ENCODE results near the gene SERPINB5.

The SERPINB5 gene

DNA sequence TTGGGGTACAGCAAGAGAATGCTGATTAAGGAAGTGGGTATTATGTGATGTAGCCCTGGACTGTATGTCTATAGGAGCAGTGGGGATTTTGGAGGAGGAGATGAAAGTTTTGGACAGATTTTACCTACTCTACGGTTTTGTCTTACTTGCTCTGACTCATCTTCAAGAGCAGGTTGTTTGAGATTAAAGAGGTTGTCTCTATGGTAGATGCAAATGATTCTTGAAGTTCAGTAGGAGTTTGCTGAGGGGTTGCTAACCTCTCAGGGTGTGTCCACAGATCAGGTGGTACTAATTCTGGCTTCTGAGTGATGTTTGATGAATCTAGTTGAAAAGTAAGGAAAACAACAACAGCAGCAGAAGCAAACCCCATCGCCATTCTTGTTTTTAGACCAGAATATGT is 55.7 kb downstream of the SERPINB5 start:
- no peak for DNase-seq

DNA sequence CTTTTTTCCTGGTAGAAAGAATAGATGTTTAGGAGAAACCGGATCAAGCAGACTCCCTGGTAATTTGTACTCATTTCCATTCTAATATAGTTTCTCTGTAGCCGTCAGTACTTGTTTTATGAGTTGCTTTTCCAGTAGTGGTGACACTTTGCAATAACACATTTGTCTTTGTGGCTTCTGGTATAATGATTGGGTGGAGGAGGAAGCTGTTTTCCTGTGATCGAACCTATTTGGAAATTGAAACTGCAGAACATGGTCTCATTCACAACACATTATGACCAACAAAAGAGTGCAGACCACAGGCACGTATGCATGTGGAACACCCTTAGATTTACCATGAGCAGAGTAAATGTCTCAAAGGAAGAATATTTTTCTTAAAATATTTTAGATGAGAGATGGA is 57.9 kb downstream of the SERPINB5 start:
- DNase-seq, result no peak

DNA sequence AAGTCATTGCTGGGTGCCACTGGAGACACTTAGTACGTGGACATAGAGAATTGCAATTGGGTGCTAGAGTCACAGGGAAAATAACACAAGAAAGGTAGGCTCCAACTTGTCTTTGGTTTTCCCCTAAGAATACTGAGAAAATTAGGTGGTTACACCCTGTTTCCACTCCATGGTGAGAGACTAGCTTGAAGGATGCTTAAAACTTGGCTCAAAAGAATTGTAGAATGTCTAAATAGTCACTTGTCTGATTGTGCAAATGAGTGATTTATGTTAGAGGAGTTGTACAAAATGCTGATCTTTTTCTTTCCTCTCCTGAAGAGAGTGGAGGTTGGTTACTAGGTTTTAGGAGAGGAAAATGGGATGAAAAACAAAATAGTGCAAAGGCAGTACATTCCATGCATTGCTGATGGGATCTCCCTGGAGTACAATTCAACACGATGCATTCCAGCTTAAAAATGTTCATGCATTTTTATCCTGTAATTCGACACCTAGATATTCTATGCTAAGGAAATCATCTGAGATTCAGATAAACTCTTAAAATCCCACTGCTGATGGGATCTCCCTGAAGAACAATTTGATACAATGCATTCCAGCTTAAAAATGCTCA is 63.2 kb downstream of the SERPINB5 start:
- no peak for DNase-seq

DNA sequence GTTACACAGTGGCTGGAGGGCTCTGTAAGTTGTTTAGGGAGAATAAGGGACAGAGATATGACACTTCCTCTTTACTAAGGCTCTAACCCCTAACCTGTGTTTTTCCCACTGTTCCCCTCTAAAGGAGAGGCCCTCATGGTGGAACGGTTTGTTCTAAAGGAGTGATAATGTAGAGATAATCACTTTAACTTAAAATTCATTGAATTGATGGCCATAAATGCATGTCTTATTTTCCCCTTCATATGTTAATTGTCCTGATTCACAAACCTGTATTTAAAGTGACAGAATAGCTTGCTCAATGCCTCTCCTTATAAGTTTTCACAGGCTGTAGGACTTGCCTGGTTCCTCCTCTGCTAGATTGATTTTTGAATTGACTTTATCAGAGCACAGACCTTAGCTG is 65.3 kb downstream of the SERPINB5 start, which contains the start of gene SERPINB12:
SERPINB12 (plus strand) TSS at position 301 of the 400 bp plus-strand sequence. CDS start 13,791 bp downstream, outside the sequence.
- no peak for DNase-seq

DNA sequence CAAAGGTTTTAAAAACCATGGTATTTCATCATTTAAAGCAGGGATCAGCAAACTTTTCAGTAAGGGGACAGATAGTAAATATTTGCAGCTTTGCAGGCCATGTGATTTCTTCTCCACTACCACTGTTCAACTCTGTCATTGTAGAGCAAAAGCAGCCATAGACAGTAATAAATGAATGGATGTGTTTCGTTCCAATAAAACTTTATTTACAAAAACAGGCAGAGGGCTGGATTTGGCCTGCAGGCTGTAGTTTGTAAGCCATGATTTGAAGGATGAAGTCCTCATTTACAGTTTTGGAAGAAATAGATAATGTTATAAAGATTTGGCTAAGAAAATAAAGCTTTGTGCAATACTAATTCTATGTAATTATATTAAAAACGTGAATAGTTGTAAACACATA is 67.3 kb downstream of the SERPINB5 start:
- DNase-seq, result no peak

DNA sequence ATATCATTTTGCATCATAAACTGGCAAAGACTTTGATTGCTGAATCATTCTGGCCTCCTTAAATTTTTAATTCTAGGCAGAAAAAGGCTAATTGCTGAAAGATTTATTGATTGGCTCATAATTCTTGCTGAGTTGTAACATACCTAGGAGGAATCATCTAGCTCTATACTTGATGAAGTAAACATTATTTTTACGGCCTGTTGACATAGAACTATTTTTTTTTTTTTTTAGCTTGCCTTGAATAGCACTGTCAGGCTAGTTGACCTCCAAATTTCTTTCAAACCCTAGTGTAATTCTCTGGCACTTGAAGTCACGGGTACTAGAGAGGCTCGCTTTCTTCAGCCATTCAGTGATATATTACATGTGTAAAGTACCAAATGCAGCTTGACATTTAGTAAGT is 68.2 kb downstream of the SERPINB5 start:
- DNase-seq, result no peak

DNA sequence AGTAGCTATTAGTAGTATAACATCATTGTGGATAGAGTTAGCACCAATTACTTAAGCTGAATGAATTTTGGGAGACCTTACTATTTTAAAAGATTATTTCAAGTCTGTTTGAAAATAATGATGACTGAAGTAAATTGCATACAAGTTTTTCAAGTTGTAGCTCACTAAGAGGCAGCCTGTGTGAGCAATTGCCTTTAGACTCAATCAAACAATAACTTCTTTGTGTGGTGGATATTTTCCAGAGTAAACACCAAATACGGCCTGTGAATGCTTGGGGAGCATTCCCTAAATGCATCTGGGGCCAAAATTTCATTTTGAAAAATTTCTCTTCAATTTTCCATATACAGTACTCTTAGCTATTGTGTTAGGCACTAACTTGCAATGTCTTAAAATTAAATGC is 73.3 kb downstream of the SERPINB5 start:
- DNase-seq, result no peak

DNA sequence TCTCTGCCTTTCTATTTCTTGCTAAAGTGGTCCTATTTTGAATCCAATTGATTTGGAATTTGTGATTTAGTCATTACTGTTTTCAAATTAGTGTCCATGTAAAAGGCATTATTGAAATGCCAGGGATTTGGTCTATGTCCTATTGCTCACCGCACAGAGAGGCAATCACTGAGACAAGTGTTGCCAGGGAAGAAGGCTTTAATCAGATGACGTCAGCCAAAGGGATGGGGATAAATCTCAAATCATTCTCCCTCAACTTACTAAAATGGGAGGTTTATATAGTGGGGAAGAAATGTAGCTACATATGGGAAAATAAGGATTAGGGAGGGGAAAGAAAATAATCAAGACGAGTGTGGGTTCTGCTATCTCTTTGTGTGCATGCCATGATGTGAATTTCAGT is 75.0 kb downstream of the SERPINB5 start:
- no peak for DNase-seq

DNA sequence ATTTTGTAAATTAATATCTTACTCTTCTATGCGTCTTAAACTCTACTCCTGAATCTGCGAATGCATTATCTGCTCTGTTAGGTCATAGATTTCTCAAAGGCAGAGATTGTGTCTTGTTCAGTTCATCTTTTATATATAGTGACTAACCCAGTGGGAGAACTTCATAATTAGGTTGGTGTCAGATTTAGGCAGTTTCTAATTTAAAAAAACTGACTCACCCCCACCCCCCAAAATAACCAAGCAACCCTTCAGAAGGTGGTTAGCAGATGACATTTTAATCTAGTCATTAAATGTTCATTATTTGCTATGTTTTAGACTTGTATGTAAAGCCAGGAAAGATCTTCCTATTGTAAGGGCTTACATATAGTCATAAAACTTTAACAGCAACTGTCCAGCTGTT is 75.8 kb downstream of the SERPINB5 start:
- DNase-seq, result no peak

DNA sequence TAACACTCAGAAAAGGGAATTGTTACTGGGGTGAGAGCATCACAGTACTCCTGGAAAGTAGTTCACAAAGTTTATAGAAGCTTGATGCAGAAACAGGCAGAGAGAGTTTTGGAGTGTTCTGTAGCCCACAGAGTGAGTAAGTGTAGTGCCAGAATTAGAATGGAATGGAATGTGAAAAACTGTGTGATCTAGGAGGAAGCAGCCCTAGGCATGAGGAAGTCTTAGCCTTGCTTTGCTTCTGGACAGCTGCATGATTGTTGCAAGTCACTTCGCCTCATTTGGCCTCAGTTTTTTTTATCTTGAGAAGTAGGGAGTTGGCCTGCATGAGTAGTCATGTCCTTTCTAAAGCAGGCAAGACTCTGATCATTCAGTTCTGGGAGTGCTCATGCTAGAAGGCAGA is 76.3 kb downstream of the SERPINB5 start:
- no peak for DNase-seq

Data from activated CD4-positive, alpha-beta T cell treated with anti-CD3 and anti-CD28 coated beads, Interleukin-2, amount 50 U/mL, for 1 hour (primary cell).